Nephron progenitor cell (in vitro differentiated cells): ENCODE results near the gene QARS1.
A peak's percentile ranks its signal among the peaks of the same experiment; 100 is the strongest.

Source experiments
- DNase-seq: peaks from one replicate; pipeline ENCODE4 v3.0.0; 2021
- H3K27ac Mint-ChIP-seq: 2 replicates; pipeline ENCODE4 v1.8.0; 2021; ENCODE audit warnings: mild to moderate bottlenecking, moderate library complexity, mixed read lengths
- H3K27me3 Mint-ChIP-seq: 2 replicates; pipeline ENCODE4 v1.8.0; 2021; ENCODE audit warnings: mild to moderate bottlenecking, low read depth, mixed read lengths; ENCODE audit not compliant: poor library complexity
- H3K36me3 Mint-ChIP-seq: 2 replicates; pipeline ENCODE4 v1.8.0; 2021; ENCODE audit warnings: low read depth, mixed read lengths
- H3K4me1 Mint-ChIP-seq: 2 replicates; pipeline ENCODE4 v1.8.0; 2021; ENCODE audit warnings: mixed read lengths
- H3K4me3 Mint-ChIP-seq: 2 replicates; pipeline ENCODE4 v1.8.0; 2021; ENCODE audit warnings: mild to moderate bottlenecking, moderate library complexity, mixed read lengths
- H3K9me3 Mint-ChIP-seq: 2 replicates; pipeline ENCODE4 v1.8.0; 2021; ENCODE audit warnings: mild to moderate bottlenecking, moderate library complexity, mixed read lengths
- CTCF ChIP-seq: fragments of 200-600 bp; sonication (generic); IDR thresholded peaks from 2 replicates; pipeline ENCODE4 v1.5.0; 2021; ENCODE audit warnings: antibody characterized with exemption

The QARS1 gene

GRCh38 chr3:49131576-49131975, 27.0 kb upstream of the QARS1 start:
- peak overlapping the region; percentile 90 for H3K4me3 Mint-ChIP-seq
- peaks cover 51% of the 10 kb centered on the region for H3K4me1 Mint-ChIP-seq
- H3K36me3 Mint-ChIP-seq: no peaks in the 10 kb centered on the region
- no peak for TF ChIP-seq CTCF
- no peaks in the 10 kb centered on the region for H3K9me3 Mint-ChIP-seq
- H3K27ac Mint-ChIP-seq: peak overlapping the region; percentile 10
- no peaks in the 10 kb centered on the region for H3K27me3 Mint-ChIP-seq
- DNase-seq: no peak

- Mint-ChIP-seq H3K27ac (no peak overlapping the region), H3K4me1 (peaks cover 51% of the 10 kb centered on the region), H3K36me3 (no peaks in the 10 kb centered on the region), H3K4me3 (peak overlapping the region; percentile 90), H3K27me3 (no peaks in the 10 kb centered on the region), H3K9me3 (no peaks in the 10 kb centered on the region)
- no peak for TF ChIP-seq CTCF
- no peak for DNase-seq
These were observed 26.5 kb upstream of the QARS1 start for GRCh38 chr3:49131040-49131439.

- H3K27ac Mint-ChIP-seq: peak overlapping the region; percentile 11
- TF ChIP-seq CTCF: no peak
- peaks cover 7% of the 10 kb centered on the region for H3K4me1 Mint-ChIP-seq
- H3K36me3 Mint-ChIP-seq: peaks cover 5% of the 10 kb centered on the region
- no peaks in the 10 kb centered on the region for H3K9me3 Mint-ChIP-seq
- no peaks in the 10 kb centered on the region for H3K27me3 Mint-ChIP-seq
- peak; percentile 21 for DNase-seq
- no peak overlapping the region for H3K4me3 Mint-ChIP-seq
These were observed 20.6 kb upstream of the QARS1 start for GRCh38 chr3:49124991-49125670.

- TF ChIP-seq CTCF: no peak
- Mint-ChIP-seq H3K27ac (no peak overlapping the region), H3K36me3 (peaks cover 6% of the 10 kb centered on the region), H3K4me1 (peaks cover 11% of the 10 kb centered on the region), H3K4me3 (no peak overlapping the region), H3K9me3 (no peaks in the 10 kb centered on the region), H3K27me3 (no peaks in the 10 kb centered on the region)
- no peak for DNase-seq
These were observed 19.6 kb upstream of the QARS1 start for GRCh38 chr3:49124203-49124602.

- no peak overlapping the region for H3K27ac Mint-ChIP-seq
- no peak for DNase-seq
- no peaks in the 10 kb centered on the region for H3K27me3 Mint-ChIP-seq
- H3K9me3 Mint-ChIP-seq: no peaks in the 10 kb centered on the region
- no peak for TF ChIP-seq CTCF
- peaks cover 13% of the 10 kb centered on the region for H3K4me1 Mint-ChIP-seq
- peaks cover 11% of the 10 kb centered on the region for H3K36me3 Mint-ChIP-seq
- no peak overlapping the region for H3K4me3 Mint-ChIP-seq
These were observed 19.1 kb upstream of the QARS1 start for GRCh38 chr3:49123687-49124086.

- no peak for TF ChIP-seq CTCF
- no peak for DNase-seq
- peaks cover 13% of the 10 kb centered on the region for H3K4me1 Mint-ChIP-seq
- no peaks in the 10 kb centered on the region for H3K9me3 Mint-ChIP-seq
- no peak overlapping the region for H3K4me3 Mint-ChIP-seq
- no peak overlapping the region for H3K27ac Mint-ChIP-seq
- H3K36me3 Mint-ChIP-seq: peaks cover 14% of the 10 kb centered on the region
- no peaks in the 10 kb centered on the region for H3K27me3 Mint-ChIP-seq
These were observed 18.5 kb upstream of the QARS1 start for GRCh38 chr3:49122886-49123545.
